A549 (cell line): ENCODE results near the gene DNAJC7. TPM values are rescaled to one million over a fixed set of nuclear protein-coding genes. Genes with fewer than 3 reads are reported as not detected.
"Not testable (repeated sequence)": the region's sequence is repeated elsewhere in the genome, so short reads cannot be mapped to it uniquely, and the experiment has no call there.

Experiments used
- ATAC-seq, 2 experiments: fragments of 200-7000 bp in 1 of 2; fragments of >200 bp in 1 of 2; cut with Nextera tagmentation in 1 of 2; cut with Tn5 transposase in 1 of 2; 3 replicates each; pipeline versions ENCODE4 v1.8.0 to v1.9.1; 2018 to 2020; ENCODE audit warnings: mild to moderate bottlenecking in 1 of 2, moderate library complexity in 1 of 2
- CTCF ChIA-PET: fragments of 300-600 bp; sonication (Branson Sonifier 250); formaldehyde crosslinking; extraction: SDS; loops from one replicate; lab custom pipeline; 2021; ENCODE audit warnings: antibody characterized with exemption, inconsistent platforms; lab: Yijun Ruan, JAX
- POLR2A ChIA-PET: fragments of 350-600 bp; formaldehyde crosslinking; extraction: SDS; loops from one replicate; lab custom pipeline; 2021; ENCODE audit warnings: antibody characterized with exemption, inconsistent platforms; lab: Yijun Ruan, JAX
- DNase-seq, 2 experiments: peaks; one replicate each; pipeline versions ENCODE4 v3.0.0 to v3.0.0-alpha.2; 2011 to 2016; ENCODE audit warnings: low read depth in 1 of 2, low spot score in 1 of 2
- FAIRE-seq: peaks from 2 replicates; lab custom pipeline; 2011; peaks lifted over from hg19 to GRCh38; lab: Jason Lieb, UNC
- H3K27ac ChIP-seq, 2 experiments: fragments of >200 bp; sonication (Bioruptor Twin); formaldehyde crosslinking; 3 replicates each; pipeline ENCODE4 v1.5.1; 2016 to 2017
- H3K4me1 ChIP-seq: fragments of >200 bp; sonication (Bioruptor Twin); formaldehyde crosslinking; 3 replicates; pipeline ENCODE4 v1.6.1; 2016
- H3K4me2 ChIP-seq: fragments of >200 bp; sonication (Bioruptor Twin); formaldehyde crosslinking; 3 replicates; pipeline ENCODE4 v1.6.1; 2016
- H3K4me3 ChIP-seq: fragments of >200 bp; sonication (Bioruptor Twin); formaldehyde crosslinking; 3 replicates; pipeline ENCODE4 v1.5.1; 2016
- H3K9me3 ChIP-seq: fragments of >200 bp; sonication (Bioruptor Twin); formaldehyde crosslinking; 3 replicates; pipeline ENCODE4 v1.6.1; 2016
- CBX2 ChIP-seq: fragments of 200-600 bp; sonication (generic); IDR thresholded peaks from 2 replicates; pipeline ENCODE4 v1.6.1; 2016; ENCODE audit warnings: low read depth, mild to moderate bottlenecking, borderline replicate concordance
- CEBPB ChIP-seq, 2 experiments: fragments of >200 bp in 1 of 2; sonication (Bioruptor Twin) in 1 of 2; formaldehyde crosslinking in 1 of 2; IDR thresholded peaks; 2 replicates each; pipeline ENCODE4 v1.6.1; 2012 to 2016
- CHD2 ChIP-seq: fragments of 150-350 bp; IDR thresholded peaks from 2 replicates; pipeline ENCODE4 v1.6.1; 2014; ENCODE audit warnings: low read length; ENCODE audit not compliant: partially characterized antibody
- CHD4 ChIP-seq: fragments of 200-600 bp; sonication (generic); IDR thresholded peaks from 2 replicates; pipeline ENCODE4 v1.6.1; 2016; ENCODE audit warnings: antibody characterized with exemption, mild to moderate bottlenecking, borderline replicate concordance
- GATA3 ChIP-seq: IDR thresholded peaks from 2 replicates; pipeline ENCODE4 v1.6.1; 2012; ENCODE audit warnings: borderline replicate concordance
- HDAC2 ChIP-seq: fragments of 200-600 bp; sonication (generic); IDR thresholded peaks from 2 replicates; pipeline ENCODE4 v1.6.1; 2016
- HEYL ChIP-seq: fragments of 250-450 bp; sonication (Bioruptor Pico); IDR thresholded peaks from 2 replicates; pipeline ENCODE4 v1.8.0; 2021; ENCODE audit warnings: mild to moderate bottlenecking, moderate library complexity
- HOXB5 ChIP-seq: fragments of 250-450 bp; sonication (Bioruptor Pico); IDR thresholded peaks from 2 replicates; pipeline ENCODE4 v1.5.0; 2020; ENCODE audit warnings: mild to moderate bottlenecking, moderate library complexity
- JUNB ChIP-seq: fragments of >200 bp; sonication (Bioruptor Twin); formaldehyde crosslinking; IDR thresholded peaks from 2 replicates; pipeline ENCODE4 v1.6.1; 2016
- MAFK ChIP-seq: fragments of 450-650 bp; IDR thresholded peaks from 2 replicates; pipeline ENCODE4 v1.6.1; 2014; ENCODE audit not compliant: partially characterized antibody
- MAZ ChIP-seq: fragments of 150-350 bp; IDR thresholded peaks from 2 replicates; pipeline ENCODE4 v1.6.1; 2014; ENCODE audit warnings: antibody characterized with exemption, low read depth, low read length, borderline replicate concordance
- MYC ChIP-seq: IDR thresholded peaks from 2 replicates; pipeline ENCODE4 v1.6.1; 2012; ENCODE audit warnings: mild to moderate bottlenecking, inconsistent platforms, low read length, improper control_type of control experiment, borderline replicate concordance
- NR3C1 ChIP-seq: fragments of >200 bp; sonication (Bioruptor Twin); formaldehyde crosslinking; IDR thresholded peaks from 3 replicates; pipeline ENCODE4 v1.6.1; 2017
- PHF8 ChIP-seq: fragments of 200-600 bp; sonication (generic); IDR thresholded peaks from 2 replicates; pipeline ENCODE4 v1.6.1; 2016; ENCODE audit warnings: low read depth, mild to moderate bottlenecking, antibody characterized with exemption, moderate library complexity, borderline replicate concordance
- RAD21 ChIP-seq, 2 experiments: fragments of >200 bp in 1 of 2; sonication (Bioruptor Twin) in 1 of 2; formaldehyde crosslinking in 1 of 2; IDR thresholded peaks in 1 of 2; conservative IDR thresholded peaks in 1 of 2; 2 replicates in 1 of 2; 3 replicates in 1 of 2; pipeline ENCODE4 v1.6.1; 2012 to 2018; ENCODE audit warnings: inconsistent platforms in 1 of 2
- RARB ChIP-seq: fragments of 250-450 bp; sonication (Bioruptor Pico); IDR thresholded peaks from 2 replicates; pipeline ENCODE4 v1.8.0; 2021; ENCODE audit warnings: mild to moderate bottlenecking, moderate library complexity
- SREBF2 ChIP-seq: fragments of 450-650 bp; IDR thresholded peaks from 2 replicates; pipeline ENCODE4 v1.6.1; 2014; ENCODE audit warnings: mild to moderate bottlenecking, moderate library complexity
- TP53 ChIP-seq: fragments of 250-450 bp; sonication (Bioruptor Pico); IDR thresholded peaks from 2 replicates; pipeline ENCODE4 v1.5.0; 2021; ENCODE audit warnings: mild to moderate bottlenecking, moderate library complexity
- ZNF302 ChIP-seq: fragments of 250-450 bp; sonication (Bioruptor Pico); IDR thresholded peaks from 2 replicates; pipeline ENCODE4 v1.9.0; 2021; ENCODE audit warnings: inconsistent platforms, mild to moderate bottlenecking, moderate library complexity
- ZSCAN20 ChIP-seq: fragments of 250-450 bp; sonication (Bioruptor Pico); IDR thresholded peaks from 2 replicates; pipeline ENCODE4 v1.8.0; 2022; ENCODE audit warnings: mild to moderate bottlenecking, moderate library complexity
- WGBS: methylation state at CpG from one replicate; pipeline ENCODE4 v1.1.6; 2017; ENCODE audit errors: missing lambda C conversion rate; 5-methylcytosine and 5-hydroxymethylcytosine counted together
- polyA plus RNA-seq, 4 experiments: library from polyadenylated mRNA; depleted of rRNA in 3 of 4; stranded (reverse); fragments of >200 nt; fragmentation: RNase III in 1 of 4; extraction: RNeasy Plus Mini Kit Qiagen cat#74134 plus additional on column Dnase treatment in 1 of 4; gene quantifications; 2 replicates in 3 of 4; 3 replicates in 1 of 4; pipeline ENCODE4 v1.2.3, GENCODE V29; 2011 to 2017
- TF ChIP-seq, protein P1 (sequence below): fragments of 450-650 bp; IDR thresholded peaks from 2 replicates; pipeline ENCODE4 v1.6.1; 2014; ENCODE audit warnings: antibody characterized with exemption
- TF ChIP-seq, protein P2 (sequence below): fragments of 150-350 bp; IDR thresholded peaks from 2 replicates; pipeline ENCODE4 v1.6.1; 2014; ENCODE audit warnings: low read depth, mild to moderate bottlenecking, low read length
- TF ChIP-seq, protein P3 (sequence below): fragments of >200 bp; sonication (Bioruptor Twin); formaldehyde crosslinking; IDR thresholded peaks from 3 replicates; pipeline ENCODE4 v1.5.1; 2016

Gene DNAJC7
- polyA plus RNA-seq, 2 of the 4 experiments (the other 2 are of a cell fraction): 95.3 to 148 TPM

DNA sequence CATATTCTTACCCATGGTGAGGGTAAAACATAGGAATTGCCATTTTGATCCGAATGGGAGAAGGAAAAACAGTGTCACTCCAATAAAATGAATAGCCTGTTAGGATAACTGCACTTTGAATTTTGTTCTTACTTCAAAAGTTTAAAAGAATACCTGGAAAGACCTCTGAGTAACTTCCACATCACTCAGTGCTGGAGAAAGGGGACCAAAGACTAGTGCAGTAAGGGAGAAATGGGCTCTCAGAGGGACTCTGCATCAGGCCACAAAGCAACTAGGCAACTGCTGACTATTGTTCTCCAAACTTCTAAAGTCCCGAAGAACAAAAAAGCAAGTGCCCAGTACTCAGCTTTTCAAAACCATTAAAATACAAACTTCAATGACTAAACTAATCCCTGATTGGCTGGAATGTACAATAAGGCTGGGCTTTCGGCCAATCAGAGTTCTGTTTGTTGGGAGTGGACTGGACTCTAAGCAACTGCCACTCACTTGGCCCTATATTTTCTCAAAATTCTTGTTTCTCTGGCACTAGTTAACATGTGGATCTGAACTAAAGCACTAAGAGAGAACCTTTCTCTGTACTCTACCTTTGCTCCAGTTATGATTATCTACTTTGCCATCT is 6.2 kb downstream of the DNAJC7 start:
- Histone ChIP-seq H3K4me1 (peaks cover 35% of the 10 kb centered on the region), H3K4me3 (no peak overlapping the region), H3K4me2 (peak overlapping the region; percentile 17; the same call in 2 of the 3 replicates), H3K27ac (peak overlapping the region in 1 of 2 experiments; percentile 23; a peak in 2 of 6 replicates), H3K9me3 (no peaks in the 10 kb centered on the region)
- DNase-seq (peak; percentile 62 to 76), ATAC-seq (peak; percentile 47 to 58; a peak in 4 of 6 replicates), FAIRE-seq (no peak)
- WGBS: 96% methylated on average over 3 of the region's 3 CpGs
- no peak for TF ChIP-seq PHF8
- TF ChIP-seq JUNB: no peak
- TF ChIP-seq NR3C1: no peak
- TF ChIP-seq CHD2: no peak
- TF ChIP-seq CHD4: no peak
- TF ChIP-seq, protein P1, sequence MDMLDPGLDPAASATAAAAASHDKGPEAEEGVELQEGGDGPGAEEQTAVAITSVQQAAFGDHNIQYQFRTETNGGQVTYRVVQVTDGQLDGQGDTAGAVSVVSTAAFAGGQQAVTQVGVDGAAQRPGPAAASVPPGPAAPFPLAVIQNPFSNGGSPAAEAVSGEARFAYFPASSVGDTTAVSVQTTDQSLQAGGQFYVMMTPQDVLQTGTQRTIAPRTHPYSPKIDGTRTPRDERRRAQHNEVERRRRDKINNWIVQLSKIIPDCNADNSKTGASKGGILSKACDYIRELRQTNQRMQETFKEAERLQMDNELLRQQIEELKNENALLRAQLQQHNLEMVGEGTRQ: no peak
- no peak for TF ChIP-seq HEYL (CRISPR knock-in tag)
- TF ChIP-seq RARB: no peak
- no peak for TF ChIP-seq MAZ
- no peak for TF ChIP-seq HOXB5 (CRISPR knock-in tag)
- no peak for TF ChIP-seq ZSCAN20 (CRISPR knock-in tag)
- TF ChIP-seq MYC: no peak
- no peak for TF ChIP-seq GATA3
- TF ChIP-seq TP53 (CRISPR knock-in tag): no peak
- no peak for TF ChIP-seq HDAC2
- TF ChIP-seq SREBF2: no peak
- CTCF ChIA-PET: interaction anchor here (0.6 to 19.4 kb wide), 5 partner anchors 14 to 418 kb away, joined by 3 to 378 read pairs (median 4); partner anchors contain the start of gene CNP
- POLR2A ChIA-PET: no interaction called here

DNA sequence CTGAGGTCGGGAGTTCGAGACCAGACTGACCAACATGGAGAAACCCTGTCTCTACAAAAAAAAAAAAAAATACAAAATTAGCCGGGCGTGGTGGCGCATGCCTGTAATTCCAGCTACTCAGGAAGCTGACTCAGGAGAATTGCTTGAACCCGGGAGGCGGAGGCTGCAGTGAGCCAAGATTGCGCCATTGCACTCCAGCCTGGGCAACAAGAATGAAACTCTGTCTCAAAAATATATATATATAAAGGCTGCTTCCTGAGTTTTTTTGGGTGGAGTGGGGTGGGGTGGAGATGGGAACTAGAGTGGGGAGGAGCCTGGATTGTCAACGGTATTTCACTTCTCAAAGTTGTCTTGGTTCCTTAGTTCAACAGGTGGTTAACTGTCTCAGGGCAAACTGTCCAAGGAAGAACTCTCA is 7.0 kb downstream of the DNAJC7 start:
- TF ChIP-seq MAFK (peak; percentile 36), CEBPB (IDR thresholded peaks at IDR 0.05) (peak in 1 of 2 experiments; percentile 41; a peak in 1 of 4 replicates)
- TF ChIP-seq, all 56 proteins: peak for 2; not testable (repeated sequence) for 54
- CTCF ChIA-PET: interaction anchor here (1.4 to 1.9 kb wide), 2 partner anchors 10 to 51 kb away, joined by 3 to 13 read pairs; partner anchors contain the start of gene NKIRAS2
- ATAC-seq, POLR2A ChIA-PET, FAIRE-seq, DNase-seq, H3K4me3 ChIP-seq, H3K9me3 ChIP-seq: not testable (repeated sequence)
- Histone ChIP-seq H3K27ac (peak overlapping the region in 1 of 2 experiments; percentile 23; a peak in 2 of 6 replicates), H3K4me2 (peak overlapping the region; percentile 17), H3K4me1 (peaks cover 35% of the 10 kb centered on the region)
- WGBS: 61% methylated on average over 9 of the region's 9 CpGs

DNA sequence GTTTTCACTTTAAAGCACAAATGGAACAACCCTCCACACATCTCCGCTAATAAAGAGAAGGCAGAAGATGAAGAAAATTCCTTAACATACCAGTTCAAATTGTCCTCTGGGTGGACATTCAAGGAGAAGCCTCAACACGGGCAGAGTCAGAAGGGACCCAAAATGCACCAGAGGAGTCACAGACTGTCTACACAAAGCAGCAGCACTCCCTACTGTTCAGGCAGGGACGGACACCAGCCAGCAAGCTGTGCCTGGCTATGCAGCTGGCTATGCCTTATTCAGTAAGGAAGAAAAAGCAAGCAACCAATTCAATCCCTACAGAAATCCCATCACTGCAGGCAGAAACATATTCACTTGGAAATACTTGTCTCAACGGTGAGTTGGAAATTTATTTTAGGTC is 8.1 kb downstream of the DNAJC7 start:
- H3K4me3 ChIP-seq: no peak overlapping the region
- 86% methylated on average over 4 of the region's 4 CpGs for WGBS
- ATAC-seq: peak; percentile 78 to 82; a peak in 5 of 6 replicates
- FAIRE-seq: no peak
- no peaks in the 10 kb centered on the region for H3K9me3 ChIP-seq
- H3K27ac ChIP-seq: no peak overlapping the region
- ChIA-PET CTCF (interaction anchor here (0.6 to 1.9 kb wide), 11 partner anchors 11 to 92 kb away, joined by 3 to 13 read pairs (median 3); partner anchors contain the start of gene NKIRAS2), POLR2A (interaction anchor here (0.9 to 1.6 kb wide), 3 partner anchors 9 to 43 kb away, joined by 3 to 5 read pairs (median 3); partner anchors contain the start of genes CNP, DNAJC7 and NKIRAS2)
- no peak overlapping the region for H3K4me2 ChIP-seq
- TF ChIP-seq, protein P2, sequence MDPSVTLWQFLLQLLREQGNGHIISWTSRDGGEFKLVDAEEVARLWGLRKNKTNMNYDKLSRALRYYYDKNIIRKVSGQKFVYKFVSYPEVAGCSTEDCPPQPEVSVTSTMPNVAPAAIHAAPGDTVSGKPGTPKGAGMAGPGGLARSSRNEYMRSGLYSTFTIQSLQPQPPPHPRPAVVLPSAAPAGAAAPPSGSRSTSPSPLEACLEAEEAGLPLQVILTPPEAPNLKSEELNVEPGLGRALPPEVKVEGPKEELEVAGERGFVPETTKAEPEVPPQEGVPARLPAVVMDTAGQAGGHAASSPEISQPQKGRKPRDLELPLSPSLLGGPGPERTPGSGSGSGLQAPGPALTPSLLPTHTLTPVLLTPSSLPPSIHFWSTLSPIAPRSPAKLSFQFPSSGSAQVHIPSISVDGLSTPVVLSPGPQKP: no peak
- no peak for TF ChIP-seq CEBPB (IDR thresholded peaks at IDR 0.05)
- TF ChIP-seq CBX2: no peak
- TF ChIP-seq RAD21 (conservative IDR thresholded peaks at IDR 0.05 in 1 of 2, IDR thresholded peaks at IDR 0.05 in 1 of 2): peak in 1 of 2 experiments; percentile 41; a peak in 3 of 5 replicates
- TF ChIP-seq HOXB5 (CRISPR knock-in tag): no peak
- TF ChIP-seq ZNF302 (CRISPR knock-in tag): no peak
- TF ChIP-seq, protein P3, sequence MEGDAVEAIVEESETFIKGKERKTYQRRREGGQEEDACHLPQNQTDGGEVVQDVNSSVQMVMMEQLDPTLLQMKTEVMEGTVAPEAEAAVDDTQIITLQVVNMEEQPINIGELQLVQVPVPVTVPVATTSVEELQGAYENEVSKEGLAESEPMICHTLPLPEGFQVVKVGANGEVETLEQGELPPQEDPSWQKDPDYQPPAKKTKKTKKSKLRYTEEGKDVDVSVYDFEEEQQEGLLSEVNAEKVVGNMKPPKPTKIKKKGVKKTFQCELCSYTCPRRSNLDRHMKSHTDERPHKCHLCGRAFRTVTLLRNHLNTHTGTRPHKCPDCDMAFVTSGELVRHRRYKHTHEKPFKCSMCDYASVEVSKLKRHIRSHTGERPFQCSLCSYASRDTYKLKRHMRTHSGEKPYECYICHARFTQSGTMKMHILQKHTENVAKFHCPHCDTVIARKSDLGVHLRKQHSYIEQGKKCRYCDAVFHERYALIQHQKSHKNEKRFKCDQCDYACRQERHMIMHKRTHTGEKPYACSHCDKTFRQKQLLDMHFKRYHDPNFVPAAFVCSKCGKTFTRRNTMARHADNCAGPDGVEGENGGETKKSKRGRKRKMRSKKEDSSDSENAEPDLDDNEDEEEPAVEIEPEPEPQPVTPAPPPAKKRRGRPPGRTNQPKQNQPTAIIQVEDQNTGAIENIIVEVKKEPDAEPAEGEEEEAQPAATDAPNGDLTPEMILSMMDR: peak; percentile 11; the same call in 1 of the 3 replicates
- peaks cover 43% of the 10 kb centered on the region for H3K4me1 ChIP-seq
- DNase-seq: peak in 1 of 2 experiments; percentile 51
